Measurements from ENCODE around the gene GRM8. TPM values are rescaled to one million over a fixed set of nuclear protein-coding genes. Genes with fewer than 3 reads are reported as not detected.

Gene GRM8
- total RNA-seq, 1 donor from 2014 or later = not detected

DNA sequence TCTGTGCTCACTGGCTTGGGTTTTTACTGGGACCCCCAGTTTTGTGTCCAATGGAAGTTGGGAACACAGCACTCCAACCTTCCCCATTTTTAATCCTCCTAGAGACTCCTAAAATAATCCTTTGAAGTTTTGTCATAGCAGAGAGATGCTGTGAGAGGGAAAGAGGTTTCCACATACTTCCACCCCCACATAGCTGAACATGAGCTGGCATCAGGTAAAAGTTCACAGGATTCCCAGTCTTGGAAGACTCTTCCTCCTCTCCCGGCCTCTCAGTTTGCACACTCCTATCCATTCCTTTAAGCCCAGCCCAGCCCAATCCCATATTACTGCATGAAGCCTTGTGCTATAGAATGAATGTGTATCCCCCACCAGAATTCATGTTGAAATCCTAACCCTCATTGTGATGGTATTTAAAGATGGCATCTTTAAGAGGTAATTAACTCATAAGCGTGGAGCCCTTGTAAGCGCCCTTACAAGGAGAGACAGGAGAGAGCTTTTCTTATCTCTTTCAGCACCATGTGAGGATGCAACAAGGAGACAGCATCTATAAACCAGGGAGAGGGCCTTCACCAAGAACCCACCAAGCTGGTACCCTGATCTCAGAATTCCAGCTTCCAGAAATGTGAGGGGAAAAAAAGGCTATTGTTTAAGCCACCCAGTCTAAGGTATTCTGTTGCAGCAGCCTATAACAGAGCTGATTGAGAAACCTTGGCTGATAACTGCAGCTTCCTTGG lies 22.4 kb downstream of the GRM8 start:
- DNase-seq = no peak

DNA sequence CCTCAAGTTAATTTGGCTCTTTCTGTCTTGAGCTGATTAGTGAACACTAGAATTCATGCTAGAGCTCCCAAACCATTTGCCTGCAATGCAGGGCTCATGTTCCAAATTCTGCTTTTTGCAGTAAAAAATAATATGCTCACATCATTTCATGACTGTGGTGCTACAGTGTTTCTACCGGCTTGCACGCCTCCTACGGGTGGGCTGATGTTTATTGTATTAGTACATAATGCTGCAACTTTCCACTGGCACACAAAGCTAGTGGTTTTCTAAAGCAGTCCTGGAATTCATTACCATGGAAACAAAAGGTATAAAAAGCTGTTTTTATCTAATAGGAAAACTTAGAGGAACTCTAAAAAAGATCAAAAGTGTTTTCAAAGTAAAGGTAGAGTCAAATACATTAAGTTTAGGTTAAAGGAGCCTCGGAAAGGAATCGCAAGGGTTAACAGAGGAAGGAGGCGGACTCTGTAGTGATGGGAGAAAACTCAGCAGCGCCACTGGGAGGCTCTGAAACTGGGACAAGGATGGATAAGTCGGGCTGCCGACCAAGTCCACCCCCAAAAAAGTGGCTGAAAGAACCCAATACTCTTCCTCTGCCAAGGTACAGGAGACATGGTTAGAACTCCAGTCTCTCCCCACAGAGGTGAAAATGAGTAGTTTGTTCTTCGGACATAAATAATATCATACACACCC lies 25.9 kb downstream of the GRM8 start:
- DNase-seq = no peak

DNA sequence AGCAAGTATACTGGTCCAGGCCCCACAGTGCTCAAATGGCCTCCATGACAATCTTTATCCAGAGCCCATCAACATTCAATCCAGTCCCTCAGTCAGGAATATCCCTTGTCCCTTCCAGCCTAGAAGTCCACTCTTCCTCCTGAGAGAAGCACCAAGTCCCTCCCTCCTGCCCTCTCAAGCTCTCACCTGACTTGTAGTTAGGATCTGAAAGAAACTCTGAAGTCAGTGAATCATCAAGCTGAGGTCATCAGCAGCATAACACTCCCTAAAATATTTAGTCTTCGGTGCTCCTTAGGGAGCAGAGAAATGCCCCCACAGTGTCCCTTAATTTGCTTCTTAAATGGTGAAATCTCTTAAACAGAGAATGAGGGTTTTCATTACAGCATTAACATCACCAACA lies 31.0 kb downstream of the GRM8 start:
- DNase-seq = no peak

DNA sequence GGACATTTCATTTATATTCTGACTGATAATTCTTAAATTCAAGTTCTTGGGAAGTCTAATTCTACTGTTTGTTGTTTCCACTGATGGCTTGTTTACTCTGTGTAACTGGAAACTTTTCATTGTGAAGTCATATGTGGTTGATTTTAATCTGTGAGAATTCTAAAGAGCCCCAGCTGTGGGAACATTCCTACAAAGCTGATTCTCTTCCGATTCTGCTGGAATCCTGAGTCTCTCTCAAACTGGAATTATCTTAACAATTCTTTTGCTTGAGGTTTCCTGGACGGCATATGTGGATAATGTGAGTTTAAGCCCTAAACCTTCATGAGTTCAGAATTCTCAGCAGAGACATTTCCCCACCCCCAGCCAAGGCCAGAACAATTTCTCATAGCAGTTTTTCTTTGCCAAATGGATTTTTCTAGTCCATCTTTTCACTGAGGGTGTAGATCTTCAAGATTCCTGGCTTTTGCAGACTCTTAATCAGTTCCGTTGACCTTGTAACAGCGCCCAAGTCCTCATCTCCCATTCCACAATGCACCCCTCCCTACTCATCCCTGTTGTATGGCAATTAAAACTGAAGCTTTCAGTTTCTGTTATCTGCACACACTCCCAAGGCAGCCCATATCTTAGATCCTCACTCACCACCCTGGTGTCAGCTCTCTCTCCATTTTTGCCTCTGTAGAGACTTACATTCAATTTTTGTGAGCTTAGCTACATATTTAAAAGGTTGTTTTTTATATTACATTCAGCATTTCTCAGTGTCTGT lies 37.6 kb downstream of the GRM8 start:
- DNase-seq = no peak

GRCh38 chr7:127209886-127210285 lies 42.9 kb downstream of the GRM8 start:
- no peak for DNase-seq

DNA sequence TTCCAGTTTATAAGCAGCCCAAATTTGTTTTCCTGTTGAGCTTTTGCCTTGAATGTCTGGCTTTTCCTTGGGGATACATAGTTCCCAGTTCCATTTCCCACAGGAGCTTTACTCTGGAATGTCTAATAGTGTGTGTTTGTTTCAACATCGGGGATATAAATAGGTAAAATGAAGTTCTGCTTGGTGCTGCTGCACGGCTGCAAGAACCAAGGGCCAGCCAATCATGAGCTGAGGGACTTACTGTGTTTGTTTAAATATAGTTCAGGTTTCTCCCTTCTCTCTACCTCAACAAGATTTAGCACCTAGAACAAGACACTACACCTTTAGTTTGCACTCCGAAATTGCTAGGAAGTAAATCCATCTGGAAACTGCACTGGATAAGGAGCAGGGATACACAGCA lies 43.9 kb downstream of the GRM8 start:
- no peak for DNase-seq

- DNase-seq = no peak
Observed at GRCh38 chr7:127208351-127208750, 44.4 kb downstream of the GRM8 start.

- DNase-seq = no peak
Observed at GRCh38 chr7:127207806-127208205, 44.9 kb downstream of the GRM8 start.

DNA sequence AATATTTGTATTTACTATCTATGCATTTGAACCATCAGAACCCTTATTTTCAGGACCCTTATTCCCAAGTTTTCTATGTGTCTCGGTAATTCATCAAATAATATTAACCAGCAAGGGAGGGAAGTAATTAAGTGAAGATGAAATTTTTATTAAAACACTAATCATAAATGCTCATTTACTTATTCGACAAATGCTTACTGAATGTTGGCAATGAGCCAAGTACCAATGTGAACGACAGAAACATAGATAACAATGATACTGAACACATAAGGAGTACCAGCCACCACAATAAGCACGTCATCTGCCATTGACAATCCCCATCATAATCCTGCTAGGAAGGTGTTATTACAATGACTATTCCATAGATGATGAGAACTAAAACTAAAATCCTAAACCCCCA lies 45.5 kb downstream of the GRM8 start:
- no peak for DNase-seq

DNA sequence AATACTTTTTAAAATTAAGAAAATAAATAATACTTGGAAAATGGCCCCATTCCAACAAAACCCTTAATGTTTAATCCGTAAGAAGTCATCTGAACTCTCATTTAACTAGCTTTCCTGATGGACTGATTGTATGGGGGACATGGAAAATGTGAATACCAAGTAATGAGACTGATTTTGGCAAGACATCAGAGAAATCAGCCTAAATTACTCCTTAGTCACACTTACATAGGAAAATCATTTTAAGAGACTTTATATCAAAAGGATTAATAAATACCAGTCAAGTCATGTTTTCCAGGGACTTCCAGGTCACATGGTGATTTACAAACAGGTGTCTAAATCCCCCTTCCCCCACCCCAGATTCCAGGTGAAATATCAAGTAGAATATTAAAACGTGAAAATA lies 58.2 kb downstream of the GRM8 start:
- no peak for DNase-seq

GRCh38 chr7:127189886-127190285 lies 62.9 kb downstream of the GRM8 start:
- no peak for DNase-seq

- DNase-seq = no peak
Observed at GRCh38 chr7:127189074-127189473, 63.7 kb downstream of the GRM8 start.

DNA sequence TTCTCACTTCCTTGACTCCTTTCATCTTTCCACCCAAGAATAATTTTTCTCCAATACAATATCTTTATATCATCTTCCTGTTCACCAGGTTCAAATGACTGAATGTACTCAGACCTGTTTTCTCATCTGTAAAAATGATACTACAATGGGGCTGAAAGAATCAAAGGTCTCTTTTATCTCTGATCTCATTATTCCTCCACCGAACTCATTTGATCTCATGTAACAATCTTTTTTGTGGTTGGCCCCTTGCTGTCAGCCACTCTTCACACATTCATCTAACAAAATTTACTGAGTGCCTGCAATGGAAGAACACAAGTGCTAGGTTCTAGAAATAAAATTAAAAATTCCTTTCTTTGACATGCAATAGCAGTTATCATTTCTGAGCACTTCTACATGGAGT lies 65.0 kb downstream of the GRM8 start:
- no peak for DNase-seq

- no peak for DNase-seq
Observed at GRCh38 chr7:127186686-127187085, 66.1 kb downstream of the GRM8 start.

GRCh38 chr7:127177156-127177555 lies 75.6 kb downstream of the GRM8 start:
- no peak for DNase-seq

DNA sequence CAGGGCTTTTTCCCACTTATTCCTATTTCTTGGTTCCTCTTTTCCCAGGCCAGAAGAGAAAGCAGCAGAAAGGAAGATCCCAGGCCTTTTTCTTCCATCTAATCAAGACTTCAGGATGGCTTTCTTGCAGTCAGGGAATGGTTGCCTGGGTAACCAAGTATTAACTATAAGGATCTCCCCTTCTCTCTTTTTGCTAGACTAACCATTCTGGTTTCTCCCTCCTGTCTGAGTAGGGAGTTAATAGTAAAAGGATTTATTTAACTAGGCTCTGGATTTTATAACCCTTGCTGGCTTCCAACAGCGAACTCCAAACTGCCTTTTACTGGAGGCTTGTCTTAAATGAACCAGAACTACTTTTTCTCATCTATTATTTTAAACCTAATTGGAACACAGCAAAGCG lies 90.4 kb downstream of the GRM8 start:
- DNase-seq = no peak

DNA sequence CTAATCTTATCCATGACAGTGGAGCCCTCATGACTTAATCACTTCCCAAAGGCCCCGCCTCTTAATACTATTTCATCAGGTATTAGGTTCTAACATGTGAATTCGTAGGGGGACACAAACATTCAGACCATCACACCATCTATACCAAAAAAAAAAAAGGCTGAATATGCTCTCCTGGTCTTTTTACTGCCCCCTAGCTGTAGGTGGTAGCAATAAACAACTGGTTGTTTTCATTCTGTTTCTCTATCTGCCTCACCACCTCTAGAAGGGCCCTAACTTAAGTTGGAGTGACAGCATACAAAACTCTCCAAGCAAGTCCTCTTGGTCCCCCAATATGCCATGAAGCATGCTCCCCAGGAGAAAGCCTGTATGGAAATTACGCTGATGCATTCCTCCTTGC lies 94.1 kb downstream of the GRM8 start:
- DNase-seq = no peak

- no peak for DNase-seq
Observed at GRCh38 chr7:127154958-127155357, 97.8 kb downstream of the GRM8 start.

DNA sequence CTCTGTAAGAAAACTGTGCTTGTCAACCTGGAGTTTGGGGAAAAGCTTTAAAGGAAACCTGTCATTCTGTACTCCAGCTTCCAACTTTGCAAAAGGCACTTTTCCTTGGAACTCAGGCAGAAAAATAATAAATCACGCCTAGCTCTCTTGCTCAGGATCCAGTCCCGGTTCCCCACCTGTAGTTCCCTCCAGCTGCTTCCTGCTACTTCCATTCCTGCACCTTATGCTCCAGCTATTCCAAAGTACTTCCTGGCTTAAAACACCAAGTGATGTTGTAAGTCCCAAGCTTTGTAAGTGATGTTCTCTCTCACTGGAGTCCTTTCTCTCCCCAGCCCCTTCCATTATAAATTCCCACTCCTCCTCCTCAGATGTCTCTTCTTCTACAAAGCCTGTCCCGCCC lies 98.6 kb downstream of the GRM8 start:
- DNase-seq = no peak

GRCh38 chr7:127153315-127153714 lies 99.4 kb downstream of the GRM8 start:
- no peak for DNase-seq

DNA sequence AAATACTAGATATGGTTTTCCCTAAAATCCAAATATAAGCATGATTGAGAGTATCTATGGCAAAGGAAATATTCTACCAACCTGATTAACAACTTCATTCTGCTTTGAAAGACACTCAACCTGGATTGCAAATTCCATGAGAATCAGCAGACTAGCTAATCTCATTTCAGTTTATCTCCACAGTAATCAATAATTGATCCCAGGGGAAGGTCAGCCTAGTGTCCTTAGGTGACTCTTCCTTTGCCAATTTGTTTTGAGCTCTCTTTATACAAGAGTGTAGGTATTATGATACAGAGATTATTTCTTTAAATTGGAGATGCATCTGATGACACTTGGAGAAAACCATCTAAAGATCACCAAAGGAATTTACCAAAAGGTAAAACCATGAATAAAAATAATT lies 100.3 kb downstream of the GRM8 start:
- DNase-seq = no peak

DNA sequence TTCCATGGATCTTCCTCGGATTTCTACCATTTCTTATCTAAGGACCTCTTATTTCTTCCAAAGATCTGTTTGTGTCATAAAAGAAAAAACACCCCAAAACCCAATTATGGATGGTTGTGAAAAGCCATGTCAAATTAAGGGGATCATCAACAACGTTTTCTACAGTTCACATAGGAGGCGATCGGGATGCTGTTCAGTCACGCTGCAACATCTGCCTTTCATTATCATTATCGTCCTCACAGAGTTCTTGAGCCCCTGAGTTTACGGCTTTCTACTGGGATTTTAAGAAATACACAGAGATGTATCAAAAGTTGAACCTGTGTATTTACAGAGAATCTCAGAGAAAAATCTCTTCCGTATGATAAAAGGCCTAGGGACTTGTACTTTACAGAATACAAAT lies 101.4 kb downstream of the GRM8 start:
- no peak for DNase-seq

- DNase-seq = no peak
Observed at GRCh38 chr7:127150543-127150942, 102.2 kb downstream of the GRM8 start.

All from dermis blood vessel endothelial cell (primary cell).